ENCODE data around the gene TMEM259. TPM values are rescaled to one million over a fixed set of nuclear protein-coding genes. Genes with fewer than 3 reads are reported as not detected.
A peak's percentile ranks its signal among the peaks of the same experiment; 100 is the strongest.

Gene TMEM259
- total and polyA plus RNA-seq, 2 of the 13 experiments (the other 11 are each of a cell fraction or from before 2014, with no cell fraction given) = 64.7 to 164 TPM

GRCh38 chr19:1064661-1065605 is 44.0 kb upstream of the TMEM259 start (continued):
- TF ChIP-seq, protein P1, sequence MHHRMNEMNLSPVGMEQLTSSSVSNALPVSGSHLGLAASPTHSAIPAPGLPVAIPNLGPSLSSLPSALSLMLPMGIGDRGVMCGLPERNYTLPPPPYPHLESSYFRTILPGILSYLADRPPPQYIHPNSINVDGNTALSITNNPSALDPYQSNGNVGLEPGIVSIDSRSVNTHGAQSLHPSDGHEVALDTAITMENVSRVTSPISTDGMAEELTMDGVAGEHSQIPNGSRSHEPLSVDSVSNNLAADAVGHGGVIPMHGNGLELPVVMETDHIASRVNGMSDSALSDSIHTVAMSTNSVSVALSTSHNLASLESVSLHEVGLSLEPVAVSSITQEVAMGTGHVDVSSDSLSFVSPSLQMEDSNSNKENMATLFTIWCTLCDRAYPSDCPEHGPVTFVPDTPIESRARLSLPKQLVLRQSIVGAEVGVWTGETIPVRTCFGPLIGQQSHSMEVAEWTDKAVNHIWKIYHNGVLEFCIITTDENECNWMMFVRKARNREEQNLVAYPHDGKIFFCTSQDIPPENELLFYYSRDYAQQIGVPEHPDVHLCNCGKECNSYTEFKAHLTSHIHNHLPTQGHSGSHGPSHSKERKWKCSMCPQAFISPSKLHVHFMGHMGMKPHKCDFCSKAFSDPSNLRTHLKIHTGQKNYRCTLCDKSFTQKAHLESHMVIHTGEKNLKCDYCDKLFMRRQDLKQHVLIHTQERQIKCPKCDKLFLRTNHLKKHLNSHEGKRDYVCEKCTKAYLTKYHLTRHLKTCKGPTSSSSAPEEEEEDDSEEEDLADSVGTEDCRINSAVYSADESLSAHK (CRISPR knock-in tag; IDR thresholded peaks at IDR 0.05; ENCODE audit: borderline replicate concordance) = no peak
- TF ChIP-seq MED13 (CRISPR knock-in tag; IDR thresholded peaks at IDR 0.05) (no peak), ERF (CRISPR knock-in tag; IDR thresholded peaks at IDR 0.05) (peak; percentile 33; the same call in 1 of the 2 replicates), AHDC1 (CRISPR knock-in tag; IDR thresholded peaks at IDR 0.05; ENCODE audit: borderline replicate concordance) (0 out of 2 replicates have a peak, but pooled peaks have one; percentile 28), ZBTB14 (CRISPR knock-in tag; IDR thresholded peaks at IDR 0.05) (no peak), ZNF572 (CRISPR knock-in tag; IDR thresholded peaks at IDR 0.05) (peak; percentile 20; the same call in 1 of the 2 replicates), ZNF12 (CRISPR knock-in tag; IDR thresholded peaks at IDR 0.05) (no peak), IKZF4 (CRISPR knock-in tag; IDR thresholded peaks at IDR 0.05; ENCODE audit: borderline replicate concordance, low read depth, not compliant biosample characterization) (peak; percentile 62), GABPB1 (CRISPR knock-in tag; IDR thresholded peaks at IDR 0.05) (peak; percentile 64; the same call in 1 of the 2 replicates)
- TF ChIP-seq, protein P2, sequence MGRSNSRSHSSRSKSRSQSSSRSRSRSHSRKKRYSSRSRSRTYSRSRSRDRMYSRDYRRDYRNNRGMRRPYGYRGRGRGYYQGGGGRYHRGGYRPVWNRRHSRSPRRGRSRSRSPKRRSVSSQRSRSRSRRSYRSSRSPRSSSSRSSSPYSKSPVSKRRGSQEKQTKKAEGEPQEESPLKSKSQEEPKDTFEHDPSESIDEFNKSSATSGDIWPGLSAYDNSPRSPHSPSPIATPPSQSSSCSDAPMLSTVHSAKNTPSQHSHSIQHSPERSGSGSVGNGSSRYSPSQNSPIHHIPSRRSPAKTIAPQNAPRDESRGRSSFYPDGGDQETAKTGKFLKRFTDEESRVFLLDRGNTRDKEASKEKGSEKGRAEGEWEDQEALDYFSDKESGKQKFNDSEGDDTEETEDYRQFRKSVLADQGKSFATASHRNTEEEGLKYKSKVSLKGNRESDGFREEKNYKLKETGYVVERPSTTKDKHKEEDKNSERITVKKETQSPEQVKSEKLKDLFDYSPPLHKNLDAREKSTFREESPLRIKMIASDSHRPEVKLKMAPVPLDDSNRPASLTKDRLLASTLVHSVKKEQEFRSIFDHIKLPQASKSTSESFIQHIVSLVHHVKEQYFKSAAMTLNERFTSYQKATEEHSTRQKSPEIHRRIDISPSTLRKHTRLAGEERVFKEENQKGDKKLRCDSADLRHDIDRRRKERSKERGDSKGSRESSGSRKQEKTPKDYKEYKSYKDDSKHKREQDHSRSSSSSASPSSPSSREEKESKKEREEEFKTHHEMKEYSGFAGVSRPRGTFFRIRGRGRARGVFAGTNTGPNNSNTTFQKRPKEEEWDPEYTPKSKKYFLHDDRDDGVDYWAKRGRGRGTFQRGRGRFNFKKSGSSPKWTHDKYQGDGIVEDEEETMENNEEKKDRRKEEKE (IDR thresholded peaks at IDR 0.05) = no peak
- TF ChIP-seq, protein P3, sequence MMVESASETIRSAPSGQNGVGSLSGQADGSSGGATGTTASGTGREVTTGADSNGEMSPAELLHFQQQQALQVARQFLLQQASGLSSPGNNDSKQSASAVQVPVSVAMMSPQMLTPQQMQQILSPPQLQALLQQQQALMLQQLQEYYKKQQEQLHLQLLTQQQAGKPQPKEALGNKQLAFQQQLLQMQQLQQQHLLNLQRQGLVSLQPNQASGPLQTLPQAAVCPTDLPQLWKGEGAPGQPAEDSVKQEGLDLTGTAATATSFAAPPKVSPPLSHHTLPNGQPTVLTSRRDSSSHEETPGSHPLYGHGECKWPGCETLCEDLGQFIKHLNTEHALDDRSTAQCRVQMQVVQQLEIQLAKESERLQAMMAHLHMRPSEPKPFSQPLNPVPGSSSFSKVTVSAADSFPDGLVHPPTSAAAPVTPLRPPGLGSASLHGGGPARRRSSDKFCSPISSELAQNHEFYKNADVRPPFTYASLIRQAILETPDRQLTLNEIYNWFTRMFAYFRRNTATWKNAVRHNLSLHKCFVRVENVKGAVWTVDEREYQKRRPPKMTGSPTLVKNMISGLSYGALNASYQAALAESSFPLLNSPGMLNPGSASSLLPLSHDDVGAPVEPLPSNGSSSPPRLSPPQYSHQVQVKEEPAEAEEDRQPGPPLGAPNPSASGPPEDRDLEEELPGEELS (CRISPR knock-in tag; IDR thresholded peaks at IDR 0.05) = no peak; the same call in 1 of the 2 replicates

Measured in HepG2 (cell line).